ENCODE measurements around the gene DMAC2. TPM values are rescaled to one million over a fixed set of nuclear protein-coding genes. Genes with fewer than 3 reads are reported as not detected.

Gene DMAC2
- total RNA-seq, 1 experiment from 2014 or later = 77.6 TPM

GRCh38 chr19:41420101-41420880, 19.4 kb downstream of the DMAC2 start (continued):
- TF ChIP-seq ZNF281 (CRISPR knock-in tag; IDR thresholded peaks at IDR 0.05) = no peak
- no peak for TF ChIP-seq CBFB (CRISPR knock-in tag; IDR thresholded peaks at IDR 0.05; ENCODE audit: low read depth)
- TF ChIP-seq MAX (CRISPR knock-in tag; IDR thresholded peaks at IDR 0.05) = no peak

GRCh38 chr19:41416194-41416674, 23.5 kb downstream of the DMAC2 start:
- Mint-ChIP-seq H3K27me3 (ENCODE audit: low read depth) (no peaks in the 10 kb centered on the region; the same call in 1 of the 2 replicates), H3K9me3 (no peaks in the 10 kb centered on the region), H3K27ac (no peak overlapping the region), H3K4me3 (no peak overlapping the region), H3K4me1 (no peaks in the 10 kb centered on the region), H3K36me3 (peaks cover 6% of the 10 kb centered on the region)
- ChIA-PET POLR2A (no interaction called here), CTCF (interaction anchor here (1.0 kb wide), 1 partner anchor 13 kb away, joined by 3 read pairs; no protein-coding TSS in a partner anchor)
- DNase-seq (ENCODE audit: low spot score) = no peak
- TF ChIP-seq MYBL2 (CRISPR knock-in tag; IDR thresholded peaks at IDR 0.05) (no peak), ZNF425 (CRISPR knock-in tag; conservative IDR thresholded peaks at IDR 0.05) (no peak), TEAD4 (CRISPR knock-in tag; IDR thresholded peaks at IDR 0.05) (no peak), E2F1 (CRISPR knock-in tag; IDR thresholded peaks at IDR 0.05) (no peak), ELF4 (CRISPR knock-in tag; IDR thresholded peaks at IDR 0.05; ENCODE audit: low read depth) (no peak), SMAD4 (CRISPR knock-in tag; IDR thresholded peaks at IDR 0.05) (no peak), USF2 (CRISPR knock-in tag; IDR thresholded peaks at IDR 0.05) (no peak), MXD4 (CRISPR knock-in tag; IDR thresholded peaks at IDR 0.05; ENCODE audit: borderline replicate concordance) (no peak), FOXJ3 (CRISPR knock-in tag; IDR thresholded peaks at IDR 0.05; ENCODE audit: borderline replicate concordance) (no peak), GTF2I (CRISPR knock-in tag; conservative IDR thresholded peaks at IDR 0.05) (no peak), USF1 (CRISPR knock-in tag; IDR thresholded peaks at IDR 0.05) (no peak), JUN (CRISPR knock-in tag; IDR thresholded peaks at IDR 0.05) (no peak), ZNF512 (CRISPR knock-in tag; IDR thresholded peaks at IDR 0.05; ENCODE audit: borderline replicate concordance) (no peak), GRHL2 (CRISPR knock-in tag; IDR thresholded peaks at IDR 0.05; ENCODE audit: insufficient replicate concordance, severe bottlenecking) (no peak), ZMAT4 (CRISPR knock-in tag; IDR thresholded peaks at IDR 0.05) (no peak), TCF7 (CRISPR knock-in tag; IDR thresholded peaks at IDR 0.05; ENCODE audit: low read depth) (no peak)
- no peak for ATAC-seq
